Kidney epithelial cell (primary cell): Measurements from ENCODE around the gene TMEM30A. TPM values are rescaled to one million over a fixed set of nuclear protein-coding genes. Genes with fewer than 3 reads are reported as not detected.

ENCODE experiments used
- DNase-seq: peaks from one replicate; pipeline ENCODE4 v3.0.0-alpha.2; 2010; ENCODE audit warnings: low read depth
- H3K27me3 ChIP-seq: 2 replicates; pipeline ENCODE4 v1.6.0; 2011; ENCODE audit warnings: low read length; ENCODE audit not compliant: control insufficient read depth, insufficient read depth
- H3K36me3 ChIP-seq: 2 replicates; pipeline ENCODE4 v1.5.1; 2011; ENCODE audit warnings: low read length; ENCODE audit not compliant: control insufficient read depth, insufficient read depth
- H3K4me3 ChIP-seq: 2 replicates; pipeline ENCODE4 v1.5.1; 2011; ENCODE audit warnings: low read depth, mild to moderate bottlenecking, control low read depth, low read length
- CTCF ChIP-seq: IDR thresholded peaks from 2 replicates; pipeline ENCODE4 v1.5.1; 2011; ENCODE audit warnings: mild to moderate bottlenecking, moderate library complexity, low read length, control low read depth, inconsistent platforms; ENCODE audit not compliant: insufficient read depth, poor library complexity, severe bottlenecking
- total RNA-seq: library from RNA; depleted of rRNA; stranded (reverse); fragments of >200 nt; gene quantifications from 2 replicates; pipeline ENCODE4 v1.2.3, GENCODE V29; 2015

The TMEM30A gene
- total RNA-seq, 1 donor from 2014 or later: 88.9 TPM

GRCh38 chr6:75283907-75284631 is 523 bp downstream of the TMEM30A start:
- no peak for TF ChIP-seq CTCF
- Histone ChIP-seq H3K4me3 (peak overlapping the region; percentile 95), H3K36me3 (no peaks in the 10 kb centered on the region), H3K27me3 (no peaks in the 10 kb centered on the region)
- DNase-seq: no peak

GRCh38 chr6:75282706-75283105 is 1.9 kb downstream of the TMEM30A start:
- H3K4me3 ChIP-seq: peak overlapping the region; percentile 95
- H3K27me3 ChIP-seq: no peaks in the 10 kb centered on the region
- TF ChIP-seq CTCF: no peak
- H3K36me3 ChIP-seq: no peaks in the 10 kb centered on the region
- no peak for DNase-seq

GRCh38 chr6:75281653-75282052 is 2.9 kb downstream of the TMEM30A start:
- TF ChIP-seq CTCF: no peak
- no peak for DNase-seq
- H3K36me3 ChIP-seq: no peaks in the 10 kb centered on the region
- H3K27me3 ChIP-seq: no peaks in the 10 kb centered on the region
- H3K4me3 ChIP-seq: peak overlapping the region; percentile 95

GRCh38 chr6:75280131-75280855 is 4.3 kb downstream of the TMEM30A start:
- H3K27me3 ChIP-seq: no peaks in the 10 kb centered on the region
- TF ChIP-seq CTCF: no peak
- no peaks in the 10 kb centered on the region for H3K36me3 ChIP-seq
- no peak for DNase-seq
- H3K4me3 ChIP-seq: peak overlapping the region; percentile 4

- TF ChIP-seq CTCF: no peak
- Histone ChIP-seq H3K36me3 (no peaks in the 10 kb centered on the region), H3K27me3 (no peaks in the 10 kb centered on the region), H3K4me3 (no peak overlapping the region)
- DNase-seq: no peak
Measured at GRCh38 chr6:75279418-75279817, 5.2 kb downstream of the TMEM30A start.
